Nephron progenitor cell (in vitro differentiated cells): Measurements from ENCODE around the gene RMND5A.

Source experiments
- DNase-seq: peaks from one replicate; pipeline ENCODE4 v3.0.0; 2021
- H3K27ac Mint-ChIP-seq: 2 replicates; pipeline ENCODE4 v1.8.0; 2021; ENCODE audit warnings: mild to moderate bottlenecking, moderate library complexity, mixed read lengths
- H3K27me3 Mint-ChIP-seq: 2 replicates; pipeline ENCODE4 v1.8.0; 2021; ENCODE audit warnings: mild to moderate bottlenecking, low read depth, mixed read lengths; ENCODE audit not compliant: poor library complexity
- H3K36me3 Mint-ChIP-seq: 2 replicates; pipeline ENCODE4 v1.8.0; 2021; ENCODE audit warnings: low read depth, mixed read lengths
- H3K4me1 Mint-ChIP-seq: 2 replicates; pipeline ENCODE4 v1.8.0; 2021; ENCODE audit warnings: mixed read lengths
- H3K4me3 Mint-ChIP-seq: 2 replicates; pipeline ENCODE4 v1.8.0; 2021; ENCODE audit warnings: mild to moderate bottlenecking, moderate library complexity, mixed read lengths
- H3K9me3 Mint-ChIP-seq: 2 replicates; pipeline ENCODE4 v1.8.0; 2021; ENCODE audit warnings: mild to moderate bottlenecking, moderate library complexity, mixed read lengths
- CTCF ChIP-seq: fragments of 200-600 bp; sonication (generic); IDR thresholded peaks from 2 replicates; pipeline ENCODE4 v1.5.0; 2021; ENCODE audit warnings: antibody characterized with exemption

Gene RMND5A

DNA sequence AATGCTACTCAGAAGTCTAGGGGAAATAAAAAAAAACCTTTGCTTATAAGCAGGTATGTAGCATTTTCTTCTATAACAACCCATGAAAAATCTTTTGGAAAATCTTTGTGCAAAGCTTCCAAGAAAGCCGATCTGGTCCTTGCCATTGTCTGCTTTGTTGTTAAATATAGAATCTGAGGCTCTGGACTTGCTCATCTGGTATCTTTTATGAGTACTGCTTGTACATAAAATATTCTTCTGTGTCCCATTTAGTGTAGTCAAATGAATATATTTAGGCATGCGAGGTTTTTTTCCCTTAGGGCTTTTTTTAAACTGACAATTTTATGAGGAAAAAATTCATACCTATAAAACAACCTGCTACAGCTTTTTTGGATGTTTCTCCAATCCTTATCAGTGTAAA, 45.0 kb upstream of the RMND5A start:
- Mint-ChIP-seq H3K4me1 (no peaks in the 10 kb centered on the region), H3K36me3 (no peaks in the 10 kb centered on the region), H3K27me3 (peaks cover 6% of the 10 kb centered on the region), H3K4me3 (no peak overlapping the region), H3K9me3 (no peaks in the 10 kb centered on the region), H3K27ac (no peak overlapping the region)
- no peak for DNase-seq
- TF ChIP-seq CTCF = no peak

GRCh38 chr2:86675511-86676015, 44.5 kb upstream of the RMND5A start:
- H3K27ac Mint-ChIP-seq = no peak overlapping the region
- no peaks in the 10 kb centered on the region for H3K36me3 Mint-ChIP-seq
- peaks cover 3% of the 10 kb centered on the region for H3K27me3 Mint-ChIP-seq
- no peak overlapping the region for H3K4me3 Mint-ChIP-seq
- TF ChIP-seq CTCF = no peak
- DNase-seq = no peak
- H3K4me1 Mint-ChIP-seq = no peaks in the 10 kb centered on the region
- no peaks in the 10 kb centered on the region for H3K9me3 Mint-ChIP-seq

GRCh38 chr2:86677816-86678215, 42.3 kb upstream of the RMND5A start:
- no peak for TF ChIP-seq CTCF
- Mint-ChIP-seq H3K4me1 (no peaks in the 10 kb centered on the region), H3K9me3 (no peaks in the 10 kb centered on the region), H3K4me3 (no peak overlapping the region), H3K27me3 (peaks cover 6% of the 10 kb centered on the region), H3K27ac (no peak overlapping the region), H3K36me3 (no peaks in the 10 kb centered on the region)
- no peak for DNase-seq

- H3K9me3 Mint-ChIP-seq = no peaks in the 10 kb centered on the region
- no peak for TF ChIP-seq CTCF
- DNase-seq = no peak
- H3K27me3 Mint-ChIP-seq = peaks cover 6% of the 10 kb centered on the region
- no peaks in the 10 kb centered on the region for H3K36me3 Mint-ChIP-seq
- no peaks in the 10 kb centered on the region for H3K4me1 Mint-ChIP-seq
- H3K4me3 Mint-ChIP-seq = no peak overlapping the region
- no peak overlapping the region for H3K27ac Mint-ChIP-seq
Observed at GRCh38 chr2:86679036-86679435, 41.1 kb upstream of the RMND5A start.

GRCh38 chr2:86685351-86685750, 34.7 kb upstream of the RMND5A start:
- H3K27ac Mint-ChIP-seq = no peak overlapping the region
- no peak for TF ChIP-seq CTCF
- peaks cover 2% of the 10 kb centered on the region for H3K27me3 Mint-ChIP-seq
- no peak overlapping the region for H3K4me3 Mint-ChIP-seq
- H3K36me3 Mint-ChIP-seq = peaks cover 8% of the 10 kb centered on the region
- H3K9me3 Mint-ChIP-seq = peaks cover 4% of the 10 kb centered on the region
- H3K4me1 Mint-ChIP-seq = no peaks in the 10 kb centered on the region
- no peak for DNase-seq

DNA sequence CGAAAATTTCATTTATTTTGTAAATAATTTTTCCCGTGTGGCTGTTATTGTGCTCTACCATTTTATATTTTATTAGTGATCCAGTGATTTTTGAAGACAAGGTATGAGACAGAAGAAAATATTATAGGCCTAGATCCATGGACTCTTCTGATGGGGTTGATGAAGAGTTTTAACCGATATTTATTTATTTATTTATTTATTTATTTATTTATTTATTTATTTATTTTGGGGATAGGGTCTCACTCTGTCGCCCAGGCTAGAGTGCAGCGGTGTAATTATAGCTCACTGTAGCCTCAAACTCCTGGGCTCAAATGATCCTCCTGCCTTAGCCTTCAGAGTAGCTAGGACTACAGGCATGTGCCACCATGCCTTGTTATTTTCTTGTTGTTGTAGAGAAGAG, 33.6 kb upstream of the RMND5A start:
- Mint-ChIP-seq H3K4me1 (no peaks in the 10 kb centered on the region), H3K9me3 (peaks cover 9% of the 10 kb centered on the region), H3K27me3 (no peaks in the 10 kb centered on the region), H3K4me3 (no peak overlapping the region), H3K27ac (no peak overlapping the region), H3K36me3 (peaks cover 8% of the 10 kb centered on the region)
- TF ChIP-seq CTCF = no peak
- DNase-seq = no peak
